ENCODE results near the gene LDLRAD3. TPM values are rescaled to one million over a fixed set of nuclear protein-coding genes. Genes with fewer than 3 reads are reported as not detected.

Gene LDLRAD3
- total RNA-seq, 1 donor, result 10.5 TPM

DNA sequence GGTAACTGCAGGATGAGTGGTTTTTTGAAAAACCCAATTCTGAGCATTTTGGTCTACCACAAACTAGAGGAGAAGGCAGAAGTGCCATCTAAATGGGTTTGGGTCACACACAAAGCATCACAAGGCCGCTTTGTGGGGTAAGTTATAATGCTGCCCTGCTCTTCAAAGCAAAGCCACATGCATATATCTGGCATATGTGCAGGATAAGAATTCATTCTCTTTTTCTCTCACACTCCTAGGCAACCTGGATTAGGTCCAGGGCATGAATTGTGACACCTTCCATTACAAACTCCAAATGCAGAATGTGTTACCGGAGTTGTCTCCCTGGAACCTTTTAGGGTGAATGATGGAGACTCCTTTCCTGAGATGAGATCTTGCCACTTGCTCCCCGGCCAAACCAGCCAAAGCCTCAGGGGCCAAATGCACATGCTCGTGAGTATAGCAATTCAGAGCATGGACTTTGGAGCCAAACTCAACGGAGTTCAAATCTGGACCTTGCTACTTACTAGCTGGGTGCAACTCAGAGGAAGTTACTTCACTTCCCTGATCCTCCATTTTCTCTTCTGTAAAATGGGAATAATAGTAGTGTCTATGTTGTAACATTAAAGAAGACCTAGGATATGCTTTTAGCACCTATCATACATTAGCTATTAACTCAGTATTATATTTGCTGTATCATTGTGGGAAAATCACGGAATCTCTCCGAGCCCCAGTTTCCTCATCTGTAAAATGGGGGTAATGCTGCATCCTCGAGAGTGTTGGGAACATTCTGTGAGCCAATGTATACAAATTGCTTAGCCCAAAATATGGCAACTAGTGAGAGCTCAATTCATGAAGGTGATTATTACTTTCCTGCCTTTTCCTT, 248.8 kb downstream of the LDLRAD3 start:
- no peaks in the 10 kb centered on the region for H3K4me1 ChIP-seq (ENCODE audit: insufficient read depth, low read length)
- H3K9me3 ChIP-seq (ENCODE audit: low read depth, low read length), result no peaks in the 10 kb centered on the region
- DNase-seq (ENCODE audit: insufficient read length, low spot score, missing footprints), result no peak
- H3K4me2 ChIP-seq (ENCODE audit: insufficient read depth, low read length), result no peak overlapping the region
- no peak overlapping the region for H2AFZ ChIP-seq (ENCODE audit: low read length)
- no peak overlapping the region for H3K4me3 ChIP-seq (ENCODE audit: insufficient read depth, low read length)
- no peak overlapping the region for H3K27ac ChIP-seq (ENCODE audit: low read depth, low read length)
- no peak for TF ChIP-seq CTCF (IDR thresholded peaks at IDR 0.05; ENCODE audit: extremely low read depth, low read depth, low read length)
- H3K36me3 ChIP-seq (ENCODE audit: insufficient read depth, low read length), result no peaks in the 10 kb centered on the region
- no peaks in the 10 kb centered on the region for H3K79me2 ChIP-seq (ENCODE audit: insufficient read depth, low read length)
- no peaks in the 10 kb centered on the region for H4K20me1 ChIP-seq (ENCODE audit: insufficient read depth, low read length)
- no peaks in the 10 kb centered on the region for H3K27me3 ChIP-seq (ENCODE audit: insufficient read depth, low read length)

GRCh38 chr11:36193290-36193619, 249.4 kb downstream of the LDLRAD3 start:
- DNase-seq (ENCODE audit: insufficient read length, low spot score, missing footprints), result no peak
- Histone ChIP-seq H3K4me2 (ENCODE audit: insufficient read depth, low read length) (no peak overlapping the region), H3K4me3 (ENCODE audit: insufficient read depth, low read length) (no peak overlapping the region), H3K4me1 (ENCODE audit: insufficient read depth, low read length) (no peaks in the 10 kb centered on the region), H3K27me3 (ENCODE audit: insufficient read depth, low read length) (no peaks in the 10 kb centered on the region), H3K9me3 (ENCODE audit: low read depth, low read length) (no peaks in the 10 kb centered on the region), H3K36me3 (ENCODE audit: insufficient read depth, low read length) (no peaks in the 10 kb centered on the region), H3K79me2 (ENCODE audit: insufficient read depth, low read length) (no peaks in the 10 kb centered on the region), H3K27ac (ENCODE audit: low read depth, low read length) (no peak overlapping the region), H2AFZ (ENCODE audit: low read length) (no peak overlapping the region), H4K20me1 (ENCODE audit: insufficient read depth, low read length) (no peaks in the 10 kb centered on the region)
- no peak for TF ChIP-seq CTCF (IDR thresholded peaks at IDR 0.05; ENCODE audit: extremely low read depth, low read depth, low read length)

- Histone ChIP-seq H3K36me3 (ENCODE audit: insufficient read depth, low read length) (no peaks in the 10 kb centered on the region), H3K79me2 (ENCODE audit: insufficient read depth, low read length) (no peaks in the 10 kb centered on the region), H3K4me2 (ENCODE audit: insufficient read depth, low read length) (no peak overlapping the region), H3K27me3 (ENCODE audit: insufficient read depth, low read length) (no peaks in the 10 kb centered on the region), H3K4me1 (ENCODE audit: insufficient read depth, low read length) (no peaks in the 10 kb centered on the region), H3K27ac (ENCODE audit: low read depth, low read length) (no peak overlapping the region), H2AFZ (ENCODE audit: low read length) (no peak overlapping the region), H3K9me3 (ENCODE audit: low read depth, low read length) (no peaks in the 10 kb centered on the region), H3K4me3 (ENCODE audit: insufficient read depth, low read length) (no peak overlapping the region), H4K20me1 (ENCODE audit: insufficient read depth, low read length) (no peaks in the 10 kb centered on the region)
- TF ChIP-seq CTCF (IDR thresholded peaks at IDR 0.05; ENCODE audit: extremely low read depth, low read depth, low read length), result no peak
- no peak for DNase-seq (ENCODE audit: insufficient read length, low spot score, missing footprints)
Observed at GRCh38 chr11:36193721-36194120, 249.9 kb downstream of the LDLRAD3 start.

DNA sequence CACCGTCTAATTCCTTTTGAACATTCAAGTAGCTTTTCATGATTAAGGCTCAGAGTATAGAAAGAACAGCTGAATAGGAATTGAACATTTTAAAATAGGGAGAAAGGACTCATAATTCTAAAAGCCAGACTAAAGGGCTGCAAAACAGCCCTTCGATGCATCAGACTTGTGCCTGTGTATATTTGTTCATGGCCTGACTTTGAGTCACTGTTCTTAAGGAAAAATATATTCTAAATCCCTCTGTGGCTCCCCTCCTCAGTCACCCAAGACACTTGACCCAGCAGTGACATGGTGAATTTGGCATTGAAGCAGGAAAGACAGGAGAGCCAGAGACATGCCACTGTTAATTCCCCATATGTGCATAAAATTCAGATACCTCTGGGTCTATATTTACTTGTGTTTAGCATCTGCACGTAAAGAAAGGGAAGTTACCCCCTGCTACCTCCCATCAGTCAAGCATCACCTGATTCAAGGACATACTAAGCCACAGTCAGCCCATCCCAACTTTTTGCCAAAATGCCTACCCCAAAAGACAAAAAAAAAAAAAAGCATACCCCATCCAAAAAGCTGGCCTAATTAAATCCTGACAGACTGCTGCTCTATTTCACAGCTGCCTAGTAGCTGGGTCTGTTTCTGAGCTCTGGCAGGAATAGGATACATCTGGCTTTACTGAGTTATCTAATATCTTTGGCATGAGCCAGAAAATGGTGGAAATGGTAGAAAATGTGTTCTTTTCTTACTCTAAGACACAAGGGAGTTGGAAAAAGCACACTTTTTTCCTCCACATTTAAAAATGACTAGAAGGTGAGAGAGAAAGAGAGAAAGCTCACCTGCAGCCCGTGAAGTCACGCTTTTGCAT, 251.9 kb downstream of the LDLRAD3 start:
- Histone ChIP-seq H3K27me3 (ENCODE audit: insufficient read depth, low read length) (no peaks in the 10 kb centered on the region), H2AFZ (ENCODE audit: low read length) (no peak overlapping the region), H3K27ac (ENCODE audit: low read depth, low read length) (no peak overlapping the region), H3K4me3 (ENCODE audit: insufficient read depth, low read length) (no peak overlapping the region), H3K9me3 (ENCODE audit: low read depth, low read length) (no peaks in the 10 kb centered on the region), H3K4me1 (ENCODE audit: insufficient read depth, low read length) (no peaks in the 10 kb centered on the region), H3K4me2 (ENCODE audit: insufficient read depth, low read length) (no peak overlapping the region), H3K36me3 (ENCODE audit: insufficient read depth, low read length) (no peaks in the 10 kb centered on the region), H3K79me2 (ENCODE audit: insufficient read depth, low read length) (no peaks in the 10 kb centered on the region), H4K20me1 (ENCODE audit: insufficient read depth, low read length) (no peaks in the 10 kb centered on the region)
- no peak for TF ChIP-seq CTCF (IDR thresholded peaks at IDR 0.05; ENCODE audit: extremely low read depth, low read depth, low read length)
- no peak for DNase-seq (ENCODE audit: insufficient read length, low spot score, missing footprints)

All from osteoblast (primary cell).